ENCODE data around the gene SLC35D2. TPM values are rescaled to one million over a fixed set of nuclear protein-coding genes. Genes with fewer than 3 reads are reported as not detected.
A peak's percentile ranks its signal among the peaks of the same experiment; 100 is the strongest.
"Not testable (repeated sequence)": the region's sequence is repeated elsewhere in the genome, so short reads cannot be mapped to it uniquely, and the experiment has no call there.

Gene SLC35D2
- total RNA-seq, 1 donor from 2014 or later, result 19.0 TPM

DNA sequence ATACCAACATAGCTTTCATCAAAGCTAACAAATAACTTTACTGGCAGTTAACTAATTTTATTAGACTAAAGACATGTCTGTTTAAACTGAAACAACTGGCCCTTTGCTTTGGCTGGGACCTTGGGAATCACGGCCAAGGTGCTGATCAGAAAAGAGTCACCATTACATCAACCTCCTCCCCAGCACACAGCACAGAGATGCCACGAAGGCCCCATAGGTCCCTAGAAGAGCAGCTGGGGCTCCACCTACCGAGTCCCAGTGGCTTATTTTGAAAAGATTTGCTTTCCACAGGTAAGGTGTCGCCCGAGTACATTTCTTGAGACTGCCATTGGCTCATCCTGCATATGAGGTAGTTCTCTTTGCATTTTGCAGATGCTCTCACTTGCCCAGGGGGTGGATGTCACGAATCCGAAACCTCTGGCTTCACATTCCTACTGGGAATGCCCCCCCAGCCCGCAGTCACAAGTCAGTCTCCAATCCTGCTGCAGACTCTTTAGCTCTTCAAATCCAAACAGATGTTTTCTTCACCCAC lies 62.7 kb downstream of the SLC35D2 start:
- no peak overlapping the region for H3K4me3 Mint-ChIP-seq
- TF ChIP-seq, protein P1, sequence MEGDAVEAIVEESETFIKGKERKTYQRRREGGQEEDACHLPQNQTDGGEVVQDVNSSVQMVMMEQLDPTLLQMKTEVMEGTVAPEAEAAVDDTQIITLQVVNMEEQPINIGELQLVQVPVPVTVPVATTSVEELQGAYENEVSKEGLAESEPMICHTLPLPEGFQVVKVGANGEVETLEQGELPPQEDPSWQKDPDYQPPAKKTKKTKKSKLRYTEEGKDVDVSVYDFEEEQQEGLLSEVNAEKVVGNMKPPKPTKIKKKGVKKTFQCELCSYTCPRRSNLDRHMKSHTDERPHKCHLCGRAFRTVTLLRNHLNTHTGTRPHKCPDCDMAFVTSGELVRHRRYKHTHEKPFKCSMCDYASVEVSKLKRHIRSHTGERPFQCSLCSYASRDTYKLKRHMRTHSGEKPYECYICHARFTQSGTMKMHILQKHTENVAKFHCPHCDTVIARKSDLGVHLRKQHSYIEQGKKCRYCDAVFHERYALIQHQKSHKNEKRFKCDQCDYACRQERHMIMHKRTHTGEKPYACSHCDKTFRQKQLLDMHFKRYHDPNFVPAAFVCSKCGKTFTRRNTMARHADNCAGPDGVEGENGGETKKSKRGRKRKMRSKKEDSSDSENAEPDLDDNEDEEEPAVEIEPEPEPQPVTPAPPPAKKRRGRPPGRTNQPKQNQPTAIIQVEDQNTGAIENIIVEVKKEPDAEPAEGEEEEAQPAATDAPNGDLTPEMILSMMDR (conservative IDR thresholded peaks at IDR 0.05), result no peak
- peaks cover 4% of the 10 kb centered on the region for H3K4me1 Mint-ChIP-seq
- H3K27me3 Mint-ChIP-seq (ENCODE audit: low read depth), result no peaks in the 10 kb centered on the region
- DNase-seq (ENCODE audit: low read depth, low spot score), result no peak
- H3K27ac Mint-ChIP-seq (ENCODE audit: unreplicated experiment), result no peak overlapping the region
- H3K36me3 Mint-ChIP-seq (ENCODE audit: low read depth), result no peaks in the 10 kb centered on the region
- H3K9me3 Mint-ChIP-seq, result no peaks in the 10 kb centered on the region

DNA sequence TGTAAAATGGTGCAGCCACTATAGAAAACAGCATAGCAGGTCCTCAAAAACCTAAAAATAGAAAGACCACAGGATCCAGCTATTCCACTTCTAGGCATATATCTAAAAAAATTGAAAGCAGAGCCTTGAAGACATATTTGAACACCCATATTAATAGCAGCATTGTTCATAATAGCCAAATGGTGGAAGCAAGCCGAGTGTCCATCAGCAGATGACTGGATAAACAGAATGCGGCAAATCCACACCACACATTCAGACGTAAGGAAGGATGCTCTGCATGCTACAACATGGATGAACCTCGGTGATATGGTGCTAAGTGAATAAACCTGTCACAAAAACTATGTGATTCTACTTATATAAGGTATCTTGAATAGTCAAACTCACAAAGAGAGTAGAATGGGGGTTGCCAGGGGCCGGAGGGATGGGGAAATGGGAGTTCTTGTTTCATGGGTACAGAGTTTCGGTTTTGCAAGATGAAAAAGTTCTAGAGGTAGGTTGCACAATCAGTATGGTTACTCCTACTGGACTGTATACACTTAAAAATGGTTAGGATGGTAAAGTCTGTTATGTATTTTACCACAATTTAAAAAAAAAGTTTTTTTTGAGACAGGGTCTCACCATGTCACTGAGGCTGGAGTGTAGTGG lies 64.5 kb downstream of the SLC35D2 start:
- Mint-ChIP-seq H3K9me3 (peaks cover 2% of the 10 kb centered on the region), H3K27ac (ENCODE audit: unreplicated experiment) (no peak overlapping the region), H3K36me3 (ENCODE audit: low read depth) (no peaks in the 10 kb centered on the region), H3K27me3 (ENCODE audit: low read depth) (no peaks in the 10 kb centered on the region), H3K4me1 (peaks cover 4% of the 10 kb centered on the region), H3K4me3 (no peak overlapping the region)
- TF ChIP-seq, protein P1 (conservative IDR thresholded peaks at IDR 0.05), result no peak
- DNase-seq (ENCODE audit: low read depth, low spot score), result no peak

DNA sequence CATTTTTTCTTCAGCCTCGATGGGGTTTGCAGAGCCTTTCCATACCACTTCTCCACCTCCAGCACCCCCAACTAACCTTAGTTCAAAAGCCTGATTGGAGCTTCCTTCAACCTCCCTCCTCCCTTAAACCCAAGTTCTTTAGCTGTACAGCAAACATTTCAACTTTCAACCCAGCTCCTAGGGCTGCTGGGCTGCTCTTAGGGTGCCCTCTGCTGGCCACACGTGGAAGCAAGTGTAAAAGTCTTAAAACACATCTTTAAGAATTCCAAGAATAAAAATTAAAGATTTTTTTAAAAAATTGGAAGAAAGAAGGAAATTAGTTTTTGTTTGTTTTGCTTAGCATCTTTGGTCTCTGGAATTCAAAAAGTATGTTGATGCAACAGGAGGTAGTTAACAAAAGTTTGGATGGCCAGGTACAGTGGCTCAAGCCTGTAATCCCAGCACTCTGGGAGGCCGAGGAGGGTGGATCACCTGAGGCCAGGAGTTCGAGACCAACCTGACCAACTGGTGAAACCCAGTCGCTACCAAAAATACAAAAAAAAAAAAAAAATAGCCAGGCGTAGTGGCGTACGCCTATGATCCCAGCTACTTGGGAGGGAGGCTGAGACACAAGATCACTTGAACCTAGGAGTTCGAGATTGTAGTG lies 66.1 kb downstream of the SLC35D2 start:
- DNase-seq (ENCODE audit: low read depth, low spot score), result peak; percentile 53
- peaks cover 9% of the 10 kb centered on the region for H3K9me3 Mint-ChIP-seq
- H3K27me3 Mint-ChIP-seq (ENCODE audit: low read depth), result no peaks in the 10 kb centered on the region
- H3K4me1 Mint-ChIP-seq, result peaks cover 4% of the 10 kb centered on the region
- H3K27ac Mint-ChIP-seq (ENCODE audit: unreplicated experiment), result no peak overlapping the region
- no peak overlapping the region for H3K4me3 Mint-ChIP-seq
- H3K36me3 Mint-ChIP-seq (ENCODE audit: low read depth), result peaks cover 10% of the 10 kb centered on the region
- TF ChIP-seq, protein P1 (conservative IDR thresholded peaks at IDR 0.05), result peak; percentile 95

DNA sequence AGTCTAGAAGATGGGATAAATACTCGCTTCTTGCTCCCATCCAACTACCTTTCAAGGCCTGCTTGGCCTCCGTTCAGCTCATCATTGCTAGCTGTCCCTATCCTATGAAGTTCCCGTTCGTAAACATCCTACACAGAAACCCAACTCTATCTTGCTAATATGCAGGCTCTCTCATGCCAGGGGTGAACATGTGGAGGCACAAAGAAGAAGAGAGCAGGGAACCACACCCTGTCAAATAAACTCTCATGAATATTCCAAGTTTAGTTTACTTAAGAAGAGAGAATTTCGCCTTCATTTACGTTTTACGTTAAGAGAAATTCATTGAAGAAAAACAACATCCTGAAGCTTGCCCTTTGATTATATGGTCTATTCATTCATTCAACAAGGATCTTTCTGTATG lies 73.7 kb downstream of the SLC35D2 start:
- Mint-ChIP-seq H3K36me3 (ENCODE audit: low read depth) (peaks cover 21% of the 10 kb centered on the region), H3K4me3 (no peak overlapping the region), H3K9me3 (peaks cover 20% of the 10 kb centered on the region), H3K27me3 (ENCODE audit: low read depth) (no peaks in the 10 kb centered on the region), H3K27ac (ENCODE audit: unreplicated experiment) (no peak overlapping the region), H3K4me1 (peaks cover 7% of the 10 kb centered on the region)
- DNase-seq (ENCODE audit: low read depth, low spot score), result no peak
- TF ChIP-seq, protein P1 (conservative IDR thresholded peaks at IDR 0.05), result no peak

DNA sequence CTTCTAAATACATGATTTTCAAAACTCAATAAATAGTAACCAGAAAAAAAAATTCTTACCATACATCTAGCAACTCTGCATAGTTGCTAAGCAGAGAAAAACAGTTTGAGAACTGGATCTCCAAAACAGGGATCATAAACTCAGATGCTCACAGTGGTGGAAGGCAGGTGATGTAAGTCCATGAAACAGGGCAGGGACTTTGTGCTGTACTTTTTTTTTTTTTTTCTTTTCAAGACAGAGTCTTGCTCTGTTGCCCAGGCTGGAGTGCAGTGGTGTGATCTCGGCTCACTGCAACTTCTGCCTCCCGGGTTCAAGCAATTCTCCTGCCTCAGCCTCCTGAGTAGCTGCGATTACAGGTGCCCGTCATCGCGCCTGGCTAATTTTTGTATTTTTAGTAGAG lies 76.6 kb downstream of the SLC35D2 start:
- not testable (repeated sequence) for DNase-seq (ENCODE audit: low read depth, low spot score); H3K36me3 Mint-ChIP-seq (ENCODE audit: low read depth); H3K27me3 Mint-ChIP-seq (ENCODE audit: low read depth); H3K4me3 Mint-ChIP-seq; H3K27ac Mint-ChIP-seq (ENCODE audit: unreplicated experiment); H3K9me3 Mint-ChIP-seq
- peaks cover 12% of the 10 kb centered on the region for H3K4me1 Mint-ChIP-seq

DNA sequence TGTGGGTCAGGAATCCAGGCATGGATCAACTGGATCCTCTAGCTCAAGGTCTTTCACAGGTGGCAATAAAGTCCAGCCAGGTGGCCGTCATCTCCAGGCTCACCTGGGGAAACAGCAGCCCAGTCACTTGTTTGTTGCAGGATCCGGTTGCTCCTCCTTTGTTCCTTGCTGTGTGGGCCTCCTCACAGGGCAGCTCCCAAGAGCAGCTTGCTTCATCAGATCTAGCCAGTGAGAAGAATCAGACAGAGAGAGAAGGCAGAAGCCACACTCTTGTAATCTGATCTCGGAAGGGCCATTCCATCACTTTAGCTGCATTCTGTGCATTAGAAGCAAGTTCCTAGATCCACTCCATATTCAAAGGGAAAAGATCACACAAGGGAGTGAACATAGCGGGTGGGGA lies 78.3 kb downstream of the SLC35D2 start:
- TF ChIP-seq, protein P1 (conservative IDR thresholded peaks at IDR 0.05), result no peak
- Mint-ChIP-seq H3K36me3 (ENCODE audit: low read depth) (no peaks in the 10 kb centered on the region), H3K4me1 (peaks cover 13% of the 10 kb centered on the region), H3K27me3 (ENCODE audit: low read depth) (no peaks in the 10 kb centered on the region), H3K4me3 (no peak overlapping the region), H3K9me3 (no peaks in the 10 kb centered on the region), H3K27ac (ENCODE audit: unreplicated experiment) (no peak overlapping the region)
- DNase-seq (ENCODE audit: low read depth, low spot score), result no peak

Measured in neural crest cell (in vitro differentiated cells).